ENCODE results near the gene HUS1. TPM values are rescaled to one million over a fixed set of nuclear protein-coding genes. Genes with fewer than 3 reads are reported as not detected.

Gene HUS1
- total and polyA plus RNA-seq, 3 donors from 2014 or later, result 18.4 to 40.3 (median 39.4) TPM

DNA sequence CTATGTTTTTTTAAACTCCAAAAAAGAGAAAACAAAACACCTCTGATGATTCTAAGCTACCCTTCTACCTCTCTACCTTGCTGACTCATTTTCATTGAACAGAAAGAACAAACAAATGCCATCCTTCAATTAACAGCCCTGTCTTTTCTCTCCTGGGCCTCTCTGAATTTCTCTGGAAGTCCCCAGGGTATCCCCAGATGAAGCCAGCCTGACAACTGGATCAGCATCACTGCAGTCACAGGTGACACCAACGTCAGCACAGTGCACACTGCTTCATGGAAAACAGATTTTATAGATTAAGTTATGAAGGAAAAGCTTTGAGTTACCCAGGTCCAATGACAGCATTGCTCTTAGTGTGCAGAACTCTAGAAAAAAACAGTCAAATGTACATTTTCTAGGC lies 5.7 kb downstream of the HUS1 start:
- H3K4me3 ChIP-seq, result no peak overlapping the region
- intact Hi-C loops (cut with DNase I; ENCODE audit: low total_unique reads), result no loop called here
- no peaks in the 10 kb centered on the region for H3K9me3 ChIP-seq
- no peak overlapping the region for H3K27ac ChIP-seq
- H3K36me3 ChIP-seq (ENCODE audit: low read depth, missing control alignments), result peaks cover 4% of the 10 kb centered on the region
- WGBS, 2 donors, result 71 to 86% methylated on average over 1 of the region's 1 CpG
- TF ChIP-seq, protein P1, sequence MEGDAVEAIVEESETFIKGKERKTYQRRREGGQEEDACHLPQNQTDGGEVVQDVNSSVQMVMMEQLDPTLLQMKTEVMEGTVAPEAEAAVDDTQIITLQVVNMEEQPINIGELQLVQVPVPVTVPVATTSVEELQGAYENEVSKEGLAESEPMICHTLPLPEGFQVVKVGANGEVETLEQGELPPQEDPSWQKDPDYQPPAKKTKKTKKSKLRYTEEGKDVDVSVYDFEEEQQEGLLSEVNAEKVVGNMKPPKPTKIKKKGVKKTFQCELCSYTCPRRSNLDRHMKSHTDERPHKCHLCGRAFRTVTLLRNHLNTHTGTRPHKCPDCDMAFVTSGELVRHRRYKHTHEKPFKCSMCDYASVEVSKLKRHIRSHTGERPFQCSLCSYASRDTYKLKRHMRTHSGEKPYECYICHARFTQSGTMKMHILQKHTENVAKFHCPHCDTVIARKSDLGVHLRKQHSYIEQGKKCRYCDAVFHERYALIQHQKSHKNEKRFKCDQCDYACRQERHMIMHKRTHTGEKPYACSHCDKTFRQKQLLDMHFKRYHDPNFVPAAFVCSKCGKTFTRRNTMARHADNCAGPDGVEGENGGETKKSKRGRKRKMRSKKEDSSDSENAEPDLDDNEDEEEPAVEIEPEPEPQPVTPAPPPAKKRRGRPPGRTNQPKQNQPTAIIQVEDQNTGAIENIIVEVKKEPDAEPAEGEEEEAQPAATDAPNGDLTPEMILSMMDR (IDR thresholded peaks at IDR 0.05), result no peak
- TF ChIP-seq POLR2A (IDR thresholded peaks at IDR 0.05), result no peak
- H3K4me1 ChIP-seq, result peaks cover 7% of the 10 kb centered on the region
- DNase-seq, result no peak
- no peaks in the 10 kb centered on the region for H3K27me3 ChIP-seq

- no peaks in the 10 kb centered on the region for H3K9me3 ChIP-seq
- peak overlapping the region in 1 of 2 donors; percentile 31 for H3K27ac ChIP-seq
- 33 to 43% methylated on average over 1 of the region's 1 CpG for WGBS, 2 donors
- TF ChIP-seq, protein P1 (IDR thresholded peaks at IDR 0.05), result no peak
- no peak for TF ChIP-seq POLR2A (IDR thresholded peaks at IDR 0.05)
- no peak overlapping the region for H3K4me3 ChIP-seq
- intact Hi-C loops (cut with DNase I; ENCODE audit: low total_unique reads), result no loop called here
- H3K27me3 ChIP-seq, result no peaks in the 10 kb centered on the region
- H3K4me1 ChIP-seq, result no peaks in the 10 kb centered on the region
- no peak for DNase-seq
- peaks cover 4% of the 10 kb centered on the region for H3K36me3 ChIP-seq (ENCODE audit: low read depth, missing control alignments)
Observed at GRCh38 chr7:47970761-47971160, 8.7 kb downstream of the HUS1 start.

GRCh38 chr7:47968847-47969774 lies 10.3 kb downstream of the HUS1 start:
- DNase-seq, result peak; percentile 78
- TF ChIP-seq, protein P1 (IDR thresholded peaks at IDR 0.05), result peak; percentile 57 to 74 (median 68)
- TF ChIP-seq POLR2A (IDR thresholded peaks at IDR 0.05), result no peak
- Histone ChIP-seq H3K27ac (peak overlapping the region in 1 of 2 donors; percentile 41), H3K27me3 (no peaks in the 10 kb centered on the region), H3K36me3 (ENCODE audit: low read depth, missing control alignments) (no peaks in the 10 kb centered on the region), H3K4me3 (no peak overlapping the region), H3K4me1 (no peaks in the 10 kb centered on the region), H3K9me3 (no peaks in the 10 kb centered on the region)
- intact Hi-C loops (cut with DNase I; ENCODE audit: low total_unique reads), result no loop called here
- 51 to 58% methylated on average over 5 of the region's 5 CpGs for WGBS, 2 donors

- H3K9me3 ChIP-seq, result no peaks in the 10 kb centered on the region
- H3K27me3 ChIP-seq, result no peaks in the 10 kb centered on the region
- H3K4me3 ChIP-seq, result no peak overlapping the region
- H3K4me1 ChIP-seq, result no peaks in the 10 kb centered on the region
- no peak for DNase-seq
- intact Hi-C loops (cut with DNase I; ENCODE audit: low total_unique reads), result no loop called here
- TF ChIP-seq, protein P1 (IDR thresholded peaks at IDR 0.05), result no peak
- TF ChIP-seq POLR2A (IDR thresholded peaks at IDR 0.05), result no peak
- no peaks in the 10 kb centered on the region for H3K36me3 ChIP-seq (ENCODE audit: low read depth, missing control alignments)
- no peak overlapping the region for H3K27ac ChIP-seq
- 85 to 88% methylated on average over 2 of the region's 2 CpGs for WGBS, 2 donors
Observed at GRCh38 chr7:47967708-47968107, 11.7 kb downstream of the HUS1 start.

All from testis (tissue), 3 donors.